LNCaP clone FGC (cell line): ENCODE data around the gene PLXNA4.

Experiments
- DNase-seq: peaks from one replicate; pipeline ENCODE4 v3.0.0-alpha.2; 2011; ENCODE audit warnings: low read depth
- H3K4me3 ChIP-seq: 2 replicates; pipeline ENCODE4 v1.5.1; 2011; ENCODE audit warnings: mild to moderate bottlenecking, low read depth, low read length, control low read depth
- TF ChIP-seq, protein P1 (sequence below): IDR thresholded peaks from 2 replicates; pipeline ENCODE4 v1.5.1; 2012; ENCODE audit warnings: mild to moderate bottlenecking; ENCODE audit not compliant: control insufficient read depth, insufficient read depth; ENCODE audit errors: extremely low read depth

The PLXNA4 gene

DNA sequence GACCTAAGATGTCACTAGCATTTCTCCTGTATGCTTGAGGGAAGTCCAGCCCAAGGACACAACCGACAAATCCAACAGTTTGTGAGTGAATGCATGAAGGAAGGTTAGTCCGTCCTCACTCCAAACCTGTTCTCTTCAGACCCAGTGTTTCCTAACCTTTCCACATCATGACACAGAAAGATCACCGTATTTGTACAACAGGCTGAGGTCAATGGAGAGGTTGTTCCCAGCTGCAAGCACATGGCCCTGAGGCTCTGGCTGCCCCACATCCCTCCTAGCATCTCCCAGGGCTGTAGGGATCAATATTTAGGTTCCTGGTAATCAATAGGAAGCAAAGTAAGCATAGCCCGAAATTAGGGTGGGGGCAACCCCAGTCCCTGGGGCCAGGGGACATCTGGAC lies 227.9 kb downstream of the PLXNA4 start:
- H3K4me3 ChIP-seq: no peak overlapping the region
- TF ChIP-seq, protein P1, sequence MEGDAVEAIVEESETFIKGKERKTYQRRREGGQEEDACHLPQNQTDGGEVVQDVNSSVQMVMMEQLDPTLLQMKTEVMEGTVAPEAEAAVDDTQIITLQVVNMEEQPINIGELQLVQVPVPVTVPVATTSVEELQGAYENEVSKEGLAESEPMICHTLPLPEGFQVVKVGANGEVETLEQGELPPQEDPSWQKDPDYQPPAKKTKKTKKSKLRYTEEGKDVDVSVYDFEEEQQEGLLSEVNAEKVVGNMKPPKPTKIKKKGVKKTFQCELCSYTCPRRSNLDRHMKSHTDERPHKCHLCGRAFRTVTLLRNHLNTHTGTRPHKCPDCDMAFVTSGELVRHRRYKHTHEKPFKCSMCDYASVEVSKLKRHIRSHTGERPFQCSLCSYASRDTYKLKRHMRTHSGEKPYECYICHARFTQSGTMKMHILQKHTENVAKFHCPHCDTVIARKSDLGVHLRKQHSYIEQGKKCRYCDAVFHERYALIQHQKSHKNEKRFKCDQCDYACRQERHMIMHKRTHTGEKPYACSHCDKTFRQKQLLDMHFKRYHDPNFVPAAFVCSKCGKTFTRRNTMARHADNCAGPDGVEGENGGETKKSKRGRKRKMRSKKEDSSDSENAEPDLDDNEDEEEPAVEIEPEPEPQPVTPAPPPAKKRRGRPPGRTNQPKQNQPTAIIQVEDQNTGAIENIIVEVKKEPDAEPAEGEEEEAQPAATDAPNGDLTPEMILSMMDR: no peak
- no peak for DNase-seq

DNA sequence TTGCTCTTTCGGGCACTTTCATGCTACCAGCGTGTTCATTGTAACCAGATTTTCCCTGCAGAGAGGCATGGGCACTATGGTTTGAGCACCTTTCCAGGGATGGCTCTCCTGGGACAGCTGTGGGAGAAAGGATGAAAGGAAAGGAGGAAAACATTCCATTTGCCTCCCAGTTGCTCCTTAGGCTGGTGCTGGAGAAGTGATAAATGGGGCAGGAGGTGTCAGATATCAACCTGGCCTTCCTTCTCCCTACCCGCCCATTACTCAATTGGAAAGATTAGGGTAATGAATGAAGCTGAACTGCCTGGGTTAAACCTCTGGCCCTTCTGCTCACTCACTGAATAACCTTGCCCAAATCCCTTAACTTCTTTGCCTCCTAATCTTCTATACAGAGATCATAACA lies 228.4 kb downstream of the PLXNA4 start:
- TF ChIP-seq, protein P1: no peak
- H3K4me3 ChIP-seq: no peak overlapping the region
- no peak for DNase-seq

DNA sequence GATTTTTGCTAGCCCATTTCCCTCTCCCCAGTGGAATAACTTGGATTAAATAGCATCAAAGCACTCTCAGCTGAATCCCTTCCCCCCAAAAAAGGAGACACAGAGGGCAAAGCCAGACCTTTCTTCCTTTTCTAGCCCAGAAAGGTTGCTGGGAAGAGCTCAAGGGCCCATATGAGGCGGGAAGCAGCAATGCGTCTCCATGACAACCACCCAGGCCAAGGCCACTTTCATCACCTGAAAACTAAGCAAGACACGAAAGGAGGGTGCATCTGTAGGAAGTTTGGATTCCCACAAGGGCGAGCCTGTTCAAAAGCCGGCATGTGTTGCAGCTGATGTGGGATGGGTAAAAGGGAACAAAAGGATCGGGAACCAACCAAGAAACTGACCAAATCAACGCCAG lies 229.1 kb downstream of the PLXNA4 start:
- TF ChIP-seq, protein P1: no peak

DNA sequence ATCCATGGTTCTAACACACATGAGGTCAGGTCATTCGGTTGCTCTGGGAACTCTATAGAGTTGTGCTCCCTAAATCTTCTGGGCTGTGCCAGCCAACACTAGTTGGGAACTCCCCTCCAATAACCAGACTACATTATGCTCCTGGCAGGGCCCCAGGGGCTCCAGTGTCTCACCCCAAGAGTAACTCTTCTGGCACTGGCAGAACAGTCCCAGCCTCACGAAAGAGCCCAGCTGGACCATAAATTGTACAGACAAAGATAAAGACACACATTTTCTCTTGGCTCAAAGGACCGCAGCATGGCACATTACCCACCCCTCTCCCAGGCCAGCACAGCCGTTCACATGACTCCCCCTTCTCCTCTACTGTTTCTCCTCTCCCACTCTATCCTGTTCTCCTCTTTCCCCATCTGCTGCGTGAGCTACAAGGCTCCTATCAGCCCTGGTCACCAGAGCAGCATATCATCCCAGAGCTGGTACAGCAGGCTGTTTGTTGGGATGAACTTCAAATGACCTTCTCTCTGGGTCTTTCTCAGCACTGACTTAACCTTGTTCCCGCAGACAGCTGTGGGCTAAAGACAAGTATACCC lies 230.6 kb downstream of the PLXNA4 start:
- TF ChIP-seq, protein P1: no peak
- no peak for DNase-seq
- no peak overlapping the region for H3K4me3 ChIP-seq

More for the DNA sequence above, 229.1 kb downstream of the PLXNA4 start:
- H3K4me3 ChIP-seq: no peak overlapping the region
- no peak for DNase-seq

DNA sequence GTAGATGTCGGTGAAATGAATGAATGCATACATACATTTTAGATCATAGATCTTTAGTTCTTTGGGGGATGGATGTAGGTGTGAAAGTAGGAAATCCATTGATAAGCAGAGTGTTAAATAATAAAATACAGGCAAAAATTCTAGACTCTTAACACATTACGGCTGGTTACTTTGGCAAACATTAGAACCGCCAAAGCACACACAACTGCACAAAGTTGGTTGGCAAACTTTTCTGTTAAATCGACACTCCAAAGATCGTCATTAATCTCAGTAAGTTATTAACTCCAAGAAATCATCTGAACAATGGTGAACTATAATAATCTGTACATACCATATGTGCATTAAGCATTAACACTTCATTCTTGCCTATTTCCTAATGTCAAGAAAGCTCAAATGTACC lies 231.2 kb downstream of the PLXNA4 start:
- H3K4me3 ChIP-seq: no peak overlapping the region
- TF ChIP-seq, protein P1: no peak
- no peak for DNase-seq

DNA sequence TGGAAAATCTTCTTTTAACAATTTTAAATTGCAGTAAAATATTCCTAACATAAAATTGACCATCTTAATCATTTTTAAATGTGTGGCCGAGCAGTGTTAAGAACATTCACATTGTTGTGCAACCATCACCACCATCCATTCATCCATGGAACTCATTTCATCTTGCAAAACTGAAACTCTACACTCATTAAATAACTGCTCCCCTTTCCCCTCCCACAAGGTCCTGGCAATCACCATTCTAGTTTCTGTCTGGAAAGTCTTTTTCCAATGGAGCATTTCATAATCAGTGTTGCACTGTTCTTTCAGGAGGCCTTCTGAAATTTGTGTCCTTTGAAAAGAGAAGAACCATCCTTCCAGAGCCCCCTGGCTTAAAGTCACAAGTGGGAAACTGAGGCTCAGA lies 233.1 kb downstream of the PLXNA4 start:
- TF ChIP-seq, protein P1: no peak
- H3K4me3 ChIP-seq: no peak overlapping the region
- DNase-seq: no peak

DNA sequence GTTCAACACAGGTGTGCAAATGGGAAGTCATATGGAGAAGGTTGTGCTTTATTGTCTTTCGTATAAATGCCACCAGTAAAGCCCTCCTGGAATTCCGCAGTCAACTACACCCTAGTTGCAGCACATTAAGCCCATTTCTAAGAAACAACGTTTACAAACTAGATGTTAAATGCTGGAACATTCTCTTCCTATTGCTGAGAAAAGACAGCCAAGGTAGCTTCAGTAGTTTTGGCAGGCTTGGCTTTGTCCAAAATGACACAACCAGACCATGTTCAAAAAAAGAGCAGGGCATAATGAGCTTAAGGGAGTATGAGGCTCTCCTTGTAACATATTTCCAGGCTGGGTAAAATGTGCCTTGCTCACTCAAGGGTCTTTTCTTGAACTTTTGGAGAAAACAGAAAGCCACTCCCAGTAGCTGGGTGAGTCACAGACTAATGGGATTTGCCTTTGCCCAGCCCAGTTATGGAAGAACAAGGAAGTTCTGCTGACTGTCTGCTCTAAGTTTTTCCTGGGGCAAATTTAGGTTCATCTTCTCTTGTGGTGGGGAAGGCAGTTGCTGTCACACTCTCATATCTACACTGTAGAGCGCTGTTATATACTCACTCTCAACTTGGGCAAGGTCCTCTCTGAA lies 238.7 kb downstream of the PLXNA4 start:
- no peak for DNase-seq
- H3K4me3 ChIP-seq: no peak overlapping the region
- TF ChIP-seq, protein P1: no peak
